GM12892 (cell line): ENCODE results near the gene WDR64.

Experiments
- POLR2A ChIP-seq: IDR thresholded peaks from 2 replicates; pipeline ENCODE4 v1.6.1; 2011; ENCODE audit warnings: low read depth, low read length, control low read depth
- POLR2AphosphoS5 ChIP-seq: IDR thresholded peaks from 2 replicates; pipeline ENCODE4 v1.6.1; 2011; ENCODE audit warnings: low read depth, low read length, control low read depth
- TAF1 ChIP-seq: IDR thresholded peaks from 2 replicates; pipeline ENCODE4 v1.6.1; 2011; ENCODE audit warnings: low read depth, mild to moderate bottlenecking, control low read depth, low read length, borderline replicate concordance

DNA sequence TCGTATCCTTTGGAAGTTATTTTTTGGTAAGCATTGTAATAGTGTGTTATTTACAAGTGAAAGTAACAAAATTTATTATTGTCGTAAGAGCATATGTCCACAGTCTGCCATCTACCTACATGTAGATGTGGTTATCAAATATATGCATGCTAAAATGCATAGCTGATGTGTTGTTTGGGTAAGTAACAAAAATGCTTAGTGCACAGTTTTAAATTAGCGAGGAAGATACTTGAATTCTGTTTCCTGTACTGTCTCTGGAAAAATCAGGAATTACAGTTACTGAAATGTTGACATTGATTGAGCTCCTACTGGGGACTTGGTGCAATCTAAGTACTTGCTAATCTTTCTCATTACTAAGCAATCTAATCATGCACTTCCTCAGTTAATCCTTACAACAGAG, 14.3 kb downstream of the WDR64 start:
- TF ChIP-seq POLR2A: no peak
- no peak for TF ChIP-seq POLR2AphosphoS5
- no peak for TF ChIP-seq TAF1
